H9 (cell line): ENCODE measurements around the gene ADGRL3. TPM values are rescaled to one million over a fixed set of nuclear protein-coding genes. Genes with fewer than 3 reads are reported as not detected.

Experiments
- DNase-seq: peaks from one replicate; pipeline ENCODE4 v3.0.0-alpha.2; 2017
- H2AFZ ChIP-seq: one replicate; pipeline ENCODE4 v1.6.1; 2013; ENCODE audit warnings: mild to moderate bottlenecking, low read length, control low read depth, moderate library complexity
- H2AK5ac ChIP-seq: 2 replicates; pipeline ENCODE4 v1.6.1; 2013; ENCODE audit warnings: low read length, control low read depth, mixed read lengths; ENCODE audit not compliant: insufficient read length
- H2BK120ac ChIP-seq: one replicate; pipeline ENCODE4 v1.6.1; 2013; ENCODE audit warnings: low read depth, mild to moderate bottlenecking, low read length, control low read depth, inconsistent platforms; ENCODE audit not compliant: poor library complexity, severe bottlenecking
- H2BK12ac ChIP-seq: 2 replicates; pipeline ENCODE4 v1.6.1; 2013; ENCODE audit warnings: low read length, control low read depth, mixed read lengths, low read depth; ENCODE audit not compliant: insufficient read length
- H2BK15ac ChIP-seq: 2 replicates; pipeline ENCODE4 v1.6.1; 2013; ENCODE audit warnings: low read depth, low read length, control low read depth
- H2BK20ac ChIP-seq: one replicate; pipeline ENCODE4 v1.6.1; 2013; ENCODE audit warnings: low read depth, mild to moderate bottlenecking, low read length, control low read depth, inconsistent platforms; ENCODE audit not compliant: poor library complexity, severe bottlenecking
- H2BK5ac ChIP-seq: 2 replicates; pipeline ENCODE4 v1.6.1; 2013; ENCODE audit warnings: low read length, control low read depth, mixed read lengths; ENCODE audit not compliant: insufficient read length
- H3K14ac ChIP-seq: 2 replicates; pipeline ENCODE4 v1.6.1; 2013; ENCODE audit warnings: low read length, control low read depth; ENCODE audit not compliant: insufficient read depth
- H3K18ac ChIP-seq: 2 replicates; pipeline ENCODE4 v1.6.1; 2013; ENCODE audit warnings: low read depth, mild to moderate bottlenecking, mixed read lengths, low read length, control low read depth; ENCODE audit not compliant: insufficient read length
- H3K23ac ChIP-seq: 2 replicates; pipeline ENCODE4 v1.6.1; 2013; ENCODE audit warnings: low read length, control low read depth, mixed read lengths, low read depth; ENCODE audit not compliant: insufficient read length
- H3K23me2 ChIP-seq: 2 replicates; pipeline ENCODE4 v1.6.1; 2013; ENCODE audit warnings: low read depth, mild to moderate bottlenecking, mixed read lengths, low read length, control low read depth; ENCODE audit not compliant: insufficient read length, poor library complexity, severe bottlenecking
- H3K27ac ChIP-seq: 2 replicates; pipeline ENCODE4 v1.5.1; 2013; ENCODE audit warnings: low read length, control low read depth, mixed read lengths, low read depth; ENCODE audit not compliant: insufficient read length
- H3K27me3 ChIP-seq: 2 replicates; pipeline ENCODE4 v1.6.1; 2013; ENCODE audit warnings: low read length, control low read depth, inconsistent platforms; ENCODE audit not compliant: insufficient read depth
- H3K4ac ChIP-seq: 2 replicates; pipeline ENCODE4 v1.6.1; 2013; ENCODE audit warnings: low read depth, mild to moderate bottlenecking, control low read depth, inconsistent platforms, low read length, moderate library complexity
- H3K4me1 ChIP-seq: 2 replicates; pipeline ENCODE4 v1.6.1; 2013; ENCODE audit warnings: low read length, control low read depth, inconsistent platforms; ENCODE audit not compliant: insufficient read depth
- H3K4me2 ChIP-seq: 2 replicates; pipeline ENCODE4 v1.6.1; 2013; ENCODE audit warnings: low read length, control low read depth, mixed read lengths; ENCODE audit not compliant: insufficient read length, insufficient read depth
- H3K56ac ChIP-seq: 2 replicates; pipeline ENCODE4 v1.6.1; 2013; ENCODE audit warnings: low read depth, mild to moderate bottlenecking, mixed read lengths, low read length, control low read depth; ENCODE audit not compliant: insufficient read length
- H3K79me1 ChIP-seq: 2 replicates; pipeline ENCODE4 v1.6.1; 2013; ENCODE audit warnings: low read depth, mild to moderate bottlenecking, moderate library complexity, low read length, control low read depth, inconsistent platforms; ENCODE audit not compliant: insufficient read depth, poor library complexity, severe bottlenecking
- H3K79me2 ChIP-seq: 2 replicates; pipeline ENCODE4 v1.6.1; 2013; ENCODE audit warnings: low read length, control low read depth, inconsistent platforms; ENCODE audit not compliant: insufficient read depth
- H3K9ac ChIP-seq: 2 replicates; pipeline ENCODE4 v1.6.1; 2013; ENCODE audit warnings: low read length, control low read depth, mixed read lengths; ENCODE audit not compliant: insufficient read length; ENCODE audit errors: extremely low read depth
- H3K9me3 ChIP-seq: one replicate; pipeline ENCODE4 v1.6.1; 2013; ENCODE audit warnings: low read depth, low read length, inconsistent platforms; ENCODE audit not compliant: control insufficient read depth
- H3T11ph ChIP-seq: one replicate; pipeline ENCODE4 v1.6.1; 2013; ENCODE audit warnings: mild to moderate bottlenecking, low read length, control low read depth, inconsistent platforms
- H4K20me1 ChIP-seq: one replicate; pipeline ENCODE4 v1.6.1; 2013; ENCODE audit not compliant: control insufficient read depth, insufficient read length, insufficient read depth
- H4K5ac ChIP-seq: 2 replicates; pipeline ENCODE4 v1.6.1; 2013; ENCODE audit warnings: low read depth, mild to moderate bottlenecking, mixed read lengths, low read length, control low read depth; ENCODE audit not compliant: insufficient read length
- H4K8ac ChIP-seq: replicated peaks from 2 replicates; pipeline ENCODE4 v1.6.1; 2013; ENCODE audit warnings: low read length, control low read depth, mixed read lengths, low read depth; ENCODE audit not compliant: insufficient read length
- H4K91ac ChIP-seq: 2 replicates; pipeline ENCODE4 v1.6.1; 2013; ENCODE audit warnings: low read depth, mild to moderate bottlenecking, moderate library complexity, mixed read lengths, low read length, control low read depth; ENCODE audit not compliant: insufficient read length
- H3K27ac Mint-ChIP-seq, 3 experiments: 2 replicates in 2 of 3; 3 replicates in 1 of 3; pipeline ENCODE4 v1.8.0; 2020 to 2021; ENCODE audit warnings: mixed read lengths in 3 of 3, mild to moderate bottlenecking in 1 of 3, moderate library complexity in 1 of 3
- H3K27me3 Mint-ChIP-seq: 2 replicates; pipeline ENCODE4 v1.8.0; 2021; ENCODE audit warnings: low read depth, mild to moderate bottlenecking, moderate library complexity, mixed read lengths
- H3K36me3 Mint-ChIP-seq, 3 experiments: 2 replicates in 2 of 3; 3 replicates in 1 of 3; pipeline ENCODE4 v1.8.0; 2020 to 2021; ENCODE audit warnings: low read depth in 3 of 3, mixed read lengths in 3 of 3; ENCODE audit not compliant: insufficient read depth in 1 of 3
- H3K4me1 Mint-ChIP-seq, 2 experiments: 2 replicates each; pipeline ENCODE4 v1.8.0; 2020; ENCODE audit warnings: mixed read lengths in 2 of 2
- H3K4me3 Mint-ChIP-seq, 2 experiments: 2 replicates in 1 of 2; 3 replicates in 1 of 2; pipeline ENCODE4 v1.8.0; 2020 to 2021; ENCODE audit warnings: mild to moderate bottlenecking in 2 of 2, mixed read lengths in 2 of 2, moderate library complexity in 1 of 2
- H3K9me3 Mint-ChIP-seq, 2 experiments: 2 replicates in 1 of 2; 3 replicates in 1 of 2; pipeline ENCODE4 v1.8.0; 2020; ENCODE audit warnings: mild to moderate bottlenecking in 2 of 2, mixed read lengths in 2 of 2, moderate library complexity in 1 of 2
- WGBS: extraction: QIAGEN DNeasy Blood & Tissue Kit; methylation state at CpG from one replicate; pipeline ENCODE4 v1.1.7; 2013; ENCODE audit warnings: missing lambda C conversion rate, low lambda C conversion rate, mixed read lengths; ENCODE audit not compliant: insufficient read length; ENCODE audit errors: extremely low coverage; 5-methylcytosine and 5-hydroxymethylcytosine counted together
- total RNA-seq: library from RNA; stranded (reverse); gene quantifications from 2 replicates; pipeline ENCODE4 v1.2.1, GENCODE V29; 2021
- TF ChIP-seq, protein P1 (sequence below): fragments of 200-600 bp; sonication (generic); conservative IDR thresholded peaks from 3 replicates; pipeline ENCODE4 v1.8.0; 2021; ENCODE audit warnings: antibody characterized with exemption, mild to moderate bottlenecking

The ADGRL3 gene
- total RNA-seq, 1 experiment from 2014 or later = 5.9 TPM

- Mint-ChIP-seq H3K36me3 (peaks cover 0 to 4% (median 2%) of the 10 kb centered on the region in 3 experiments; a peak in 2 of 7 replicates), H3K4me1 (peaks cover 38 to 57% of the 10 kb centered on the region in 2 experiments), H3K27me3 (no peaks in the 10 kb centered on the region), H3K4me3 (peak overlapping the region in 1 of 2 experiments; percentile 65; a peak in 3 of 5 replicates), H3K27ac (peak overlapping the region in 2 of 3 experiments; percentile 59 to 96; a peak in 4 of 7 replicates), H3K9me3 (peaks cover 0 to 3% of the 10 kb centered on the region in 2 experiments; a peak in 1 of 5 replicates)
- Histone ChIP-seq H3K56ac (no peak overlapping the region), H3K18ac (no peak overlapping the region), H3K9me3 (no peaks in the 10 kb centered on the region), H3K23ac (no peak overlapping the region), H3K23me2 (no peaks in the 10 kb centered on the region), H2BK12ac (no peak overlapping the region), H2BK20ac (no peak overlapping the region), H2BK120ac (no peak overlapping the region), H3K27me3 (no peaks in the 10 kb centered on the region), H3K4me2 (peak overlapping the region; percentile 56), H3T11ph (no peak overlapping the region), H3K79me1 (no peaks in the 10 kb centered on the region), H3K79me2 (no peaks in the 10 kb centered on the region), H4K8ac (no peak overlapping the region), H3K9ac (no peak overlapping the region), H3K4ac (no peak overlapping the region), H2BK5ac (no peak overlapping the region), H4K5ac (no peak overlapping the region), H2AFZ (no peak overlapping the region), H2BK15ac (no peak overlapping the region), H4K20me1 (no peaks in the 10 kb centered on the region), H3K27ac (peak overlapping the region; percentile 85), H3K14ac (no peak overlapping the region), H4K91ac (no peak overlapping the region), H3K4me1 (peaks cover 2% of the 10 kb centered on the region; the same call in 1 of the 2 replicates), H2AK5ac (no peak overlapping the region)
- no peak for DNase-seq
- WGBS = no CpG with 5 or more reads among the region's 3 CpGs
- TF ChIP-seq, protein P1, sequence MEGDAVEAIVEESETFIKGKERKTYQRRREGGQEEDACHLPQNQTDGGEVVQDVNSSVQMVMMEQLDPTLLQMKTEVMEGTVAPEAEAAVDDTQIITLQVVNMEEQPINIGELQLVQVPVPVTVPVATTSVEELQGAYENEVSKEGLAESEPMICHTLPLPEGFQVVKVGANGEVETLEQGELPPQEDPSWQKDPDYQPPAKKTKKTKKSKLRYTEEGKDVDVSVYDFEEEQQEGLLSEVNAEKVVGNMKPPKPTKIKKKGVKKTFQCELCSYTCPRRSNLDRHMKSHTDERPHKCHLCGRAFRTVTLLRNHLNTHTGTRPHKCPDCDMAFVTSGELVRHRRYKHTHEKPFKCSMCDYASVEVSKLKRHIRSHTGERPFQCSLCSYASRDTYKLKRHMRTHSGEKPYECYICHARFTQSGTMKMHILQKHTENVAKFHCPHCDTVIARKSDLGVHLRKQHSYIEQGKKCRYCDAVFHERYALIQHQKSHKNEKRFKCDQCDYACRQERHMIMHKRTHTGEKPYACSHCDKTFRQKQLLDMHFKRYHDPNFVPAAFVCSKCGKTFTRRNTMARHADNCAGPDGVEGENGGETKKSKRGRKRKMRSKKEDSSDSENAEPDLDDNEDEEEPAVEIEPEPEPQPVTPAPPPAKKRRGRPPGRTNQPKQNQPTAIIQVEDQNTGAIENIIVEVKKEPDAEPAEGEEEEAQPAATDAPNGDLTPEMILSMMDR = no peak
Observed at GRCh38 chr4:61395754-61396153, 195.6 kb downstream of the ADGRL3 start.
